Lung (tissue), 12 donors: ENCODE data around the gene KIAA1217. TPM values are rescaled to one million over a fixed set of nuclear protein-coding genes. Genes with fewer than 3 reads are reported as not detected.

Experiments used
- ATAC-seq: fragments of 200-7000 bp; cut with Tn5 transposase; one replicate; pipeline ENCODE4 v1.9.1; 2020; ENCODE audit warnings: moderate number of reproducible peaks; ENCODE audit not compliant: insufficient read depth, low FRiP score
- DNase-seq, 3 donors: peaks; one replicate each; pipeline ENCODE4 v3.0.0-alpha.2; 2013 to 2017
- H3K27ac ChIP-seq, 2 donors: one replicate each; pipeline ENCODE4 v1.5.1; 2013; ENCODE audit warnings: mild to moderate bottlenecking in 2 of 2, moderate library complexity in 2 of 2, control low read depth in 1 of 2, inconsistent platforms in 1 of 2, low read depth in 1 of 2, low read length in 1 of 2
- H3K27me3 ChIP-seq, 3 donors: one replicate each; pipeline ENCODE4 v1.5.1; 2013; ENCODE audit warnings: low read length in 2 of 3; ENCODE audit not compliant: control insufficient read depth in 3 of 3, insufficient read depth in 3 of 3
- H3K36me3 ChIP-seq, 4 donors: one replicate each; pipeline ENCODE4 v1.5.1; 2013; ENCODE audit warnings: low read length in 4 of 4, mild to moderate bottlenecking in 1 of 4, moderate library complexity in 1 of 4; ENCODE audit not compliant: control insufficient read depth in 4 of 4, insufficient read depth in 4 of 4
- H3K4me1 ChIP-seq, 5 donors: one replicate each; pipeline ENCODE4 v1.5.1; 2013; ENCODE audit warnings: low read length in 5 of 5, mild to moderate bottlenecking in 2 of 5, moderate library complexity in 1 of 5; ENCODE audit not compliant: control insufficient read depth in 5 of 5, insufficient read depth in 5 of 5
- H3K4me3 ChIP-seq: one replicate; pipeline ENCODE4 v1.5.1; 2013; ENCODE audit warnings: mild to moderate bottlenecking, control low read depth, moderate library complexity
- H3K9ac ChIP-seq, 2 donors: one replicate each; pipeline ENCODE4 v1.5.1; 2013; ENCODE audit warnings: low read length in 2 of 2, control low read depth in 1 of 2; ENCODE audit not compliant: insufficient read depth in 1 of 2
- H3K9me3 ChIP-seq, 4 donors: one replicate each; pipeline ENCODE4 v1.5.1; 2013; ENCODE audit warnings: low read length in 3 of 4, mild to moderate bottlenecking in 1 of 4, moderate library complexity in 1 of 4; ENCODE audit not compliant: control insufficient read depth in 4 of 4, insufficient read depth in 3 of 4
- WGBS, 2 donors: extraction: QIAGEN DNeasy Blood & Tissue Kit; methylation state at CpG; one replicate each; pipeline ENCODE4 v1.1.7; 2013; 5-methylcytosine and 5-hydroxymethylcytosine counted together
- polyA plus RNA-seq, 2 donors: library from polyadenylated mRNA; stranded (reverse); fragments of 200-250 nt; gene quantifications; one replicate each; pipeline ENCODE4 v1.2.1, GENCODE V29; 2013
- total RNA-seq, 2 donors: library from RNA; depleted of rRNA in 1 of 2; stranded (reverse); fragments of >200 nt in 1 of 2; gene quantifications; one replicate each; pipeline ENCODE4 v1.2.1, GENCODE V29; 2014 to 2021
- TF ChIP-seq, protein P1 (sequence below): IDR thresholded peaks from 2 replicates; pipeline ENCODE4 v1.5.1; 2012; ENCODE audit warnings: mild to moderate bottlenecking; ENCODE audit errors: control extremely low read depth, extremely low read depth
- donor health status: control.
- donor health status: control.
- donor health status: Bipolar disorder and iron deficiency.
- donor health status: healthy.
- donor health status: DM: yes; HTN: yes; CAD: no.

KIAA1217 gene
- total and polyA plus RNA-seq, 4 donors, result 5.5 to 58.6 (median 24.1) TPM

GRCh38 chr10:24324651-24325050 is 115.7 kb downstream of the KIAA1217 start:
- H3K9ac ChIP-seq, result no peak overlapping the region
- TF ChIP-seq, protein P1, sequence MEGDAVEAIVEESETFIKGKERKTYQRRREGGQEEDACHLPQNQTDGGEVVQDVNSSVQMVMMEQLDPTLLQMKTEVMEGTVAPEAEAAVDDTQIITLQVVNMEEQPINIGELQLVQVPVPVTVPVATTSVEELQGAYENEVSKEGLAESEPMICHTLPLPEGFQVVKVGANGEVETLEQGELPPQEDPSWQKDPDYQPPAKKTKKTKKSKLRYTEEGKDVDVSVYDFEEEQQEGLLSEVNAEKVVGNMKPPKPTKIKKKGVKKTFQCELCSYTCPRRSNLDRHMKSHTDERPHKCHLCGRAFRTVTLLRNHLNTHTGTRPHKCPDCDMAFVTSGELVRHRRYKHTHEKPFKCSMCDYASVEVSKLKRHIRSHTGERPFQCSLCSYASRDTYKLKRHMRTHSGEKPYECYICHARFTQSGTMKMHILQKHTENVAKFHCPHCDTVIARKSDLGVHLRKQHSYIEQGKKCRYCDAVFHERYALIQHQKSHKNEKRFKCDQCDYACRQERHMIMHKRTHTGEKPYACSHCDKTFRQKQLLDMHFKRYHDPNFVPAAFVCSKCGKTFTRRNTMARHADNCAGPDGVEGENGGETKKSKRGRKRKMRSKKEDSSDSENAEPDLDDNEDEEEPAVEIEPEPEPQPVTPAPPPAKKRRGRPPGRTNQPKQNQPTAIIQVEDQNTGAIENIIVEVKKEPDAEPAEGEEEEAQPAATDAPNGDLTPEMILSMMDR, result no peak
- WGBS, 2 donors, result 39 to 64% methylated on average over 3 of the region's 3 CpGs
- no peak overlapping the region for H3K4me3 ChIP-seq
- DNase-seq (peak in 1 of 3 donors; percentile 61), ATAC-seq (no peak)
- peaks cover 0 to 5% (median 0%) of the 10 kb centered on the region in 5 donors for H3K4me1 ChIP-seq
- no peaks in the 10 kb centered on the region for H3K27me3 ChIP-seq
- peaks cover 0 to 4% (median 0%) of the 10 kb centered on the region in 4 donors for H3K36me3 ChIP-seq
- H3K9me3 ChIP-seq, result peaks cover 0 to 9% (median 0%) of the 10 kb centered on the region in 4 donors
- peak overlapping the region in 1 of 2 donors; percentile 6 for H3K27ac ChIP-seq

- H3K36me3 ChIP-seq, result peaks cover 0 to 4% (median 0%) of the 10 kb centered on the region in 4 donors
- H3K27me3 ChIP-seq, result no peaks in the 10 kb centered on the region
- no peak overlapping the region for H3K9ac ChIP-seq
- peaks cover 0 to 5% (median 3%) of the 10 kb centered on the region in 5 donors for H3K4me1 ChIP-seq
- ATAC-seq (peak; percentile 41), DNase-seq (peak; percentile 42 to 74 (median 52))
- H3K27ac ChIP-seq, result peak overlapping the region in 1 of 2 donors; percentile 45
- TF ChIP-seq, protein P1, result no peak
- WGBS, 2 donors, result 32 to 43% methylated on average over 5 of the region's 5 CpGs
- H3K9me3 ChIP-seq, result peaks cover 0 to 9% (median 0%) of the 10 kb centered on the region in 4 donors
- no peak overlapping the region for H3K4me3 ChIP-seq
Measured at GRCh38 chr10:24331457-24331856, 122.5 kb downstream of the KIAA1217 start.

DNA sequence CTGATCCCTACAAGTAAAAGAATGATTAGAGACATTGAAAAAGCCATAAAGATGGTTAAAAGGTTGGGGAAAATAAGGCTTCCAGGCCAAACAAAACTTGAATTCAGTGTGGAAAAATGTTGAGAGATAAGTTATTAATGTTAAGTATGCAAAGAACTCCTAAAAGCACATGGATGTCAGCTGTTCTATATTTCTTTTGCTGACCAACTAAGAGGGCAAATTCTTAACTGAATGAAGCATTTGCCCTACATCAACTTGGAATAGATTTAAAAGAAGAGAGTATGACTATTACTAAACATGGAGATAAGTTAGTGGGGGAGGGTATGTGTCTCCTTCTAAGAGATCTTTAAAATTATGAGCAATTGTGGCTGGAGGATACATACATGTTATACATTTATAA is 124.8 kb downstream of the KIAA1217 start:
- no peak overlapping the region for H3K27ac ChIP-seq
- H3K9ac ChIP-seq, result no peak overlapping the region
- no peaks in the 10 kb centered on the region for H3K36me3 ChIP-seq
- H3K4me1 ChIP-seq, result peaks cover 0 to 12% (median 3%) of the 10 kb centered on the region in 5 donors
- no peak for ATAC-seq
- no peaks in the 10 kb centered on the region for H3K27me3 ChIP-seq
- DNase-seq, result no peak
- no peak overlapping the region for H3K4me3 ChIP-seq
- TF ChIP-seq, protein P1, result no peak
- no peaks in the 10 kb centered on the region for H3K9me3 ChIP-seq
